Lung (tissue), 12 donors: ENCODE data around the gene ZNF526. TPM values are rescaled to one million over a fixed set of nuclear protein-coding genes. Genes with fewer than 3 reads are reported as not detected.

Experiments
- ATAC-seq: fragments of 200-7000 bp; cut with Tn5 transposase; one replicate; pipeline ENCODE4 v1.9.1; 2020; ENCODE audit warnings: moderate number of reproducible peaks; ENCODE audit not compliant: insufficient read depth, low FRiP score
- DNase-seq, 3 donors: peaks; one replicate each; pipeline ENCODE4 v3.0.0-alpha.2; 2013 to 2017
- H3K27ac ChIP-seq, 2 donors: one replicate each; pipeline ENCODE4 v1.5.1; 2013; ENCODE audit warnings: mild to moderate bottlenecking in 2 of 2, moderate library complexity in 2 of 2, control low read depth in 1 of 2, inconsistent platforms in 1 of 2, low read depth in 1 of 2, low read length in 1 of 2
- H3K27me3 ChIP-seq, 3 donors: one replicate each; pipeline ENCODE4 v1.5.1; 2013; ENCODE audit warnings: low read length in 2 of 3; ENCODE audit not compliant: control insufficient read depth in 3 of 3, insufficient read depth in 3 of 3
- H3K36me3 ChIP-seq, 4 donors: one replicate each; pipeline ENCODE4 v1.5.1; 2013; ENCODE audit warnings: low read length in 4 of 4, mild to moderate bottlenecking in 1 of 4, moderate library complexity in 1 of 4; ENCODE audit not compliant: control insufficient read depth in 4 of 4, insufficient read depth in 4 of 4
- H3K4me1 ChIP-seq, 5 donors: one replicate each; pipeline ENCODE4 v1.5.1; 2013; ENCODE audit warnings: low read length in 5 of 5, mild to moderate bottlenecking in 2 of 5, moderate library complexity in 1 of 5; ENCODE audit not compliant: control insufficient read depth in 5 of 5, insufficient read depth in 5 of 5
- H3K4me3 ChIP-seq: one replicate; pipeline ENCODE4 v1.5.1; 2013; ENCODE audit warnings: mild to moderate bottlenecking, control low read depth, moderate library complexity
- H3K9ac ChIP-seq, 2 donors: one replicate each; pipeline ENCODE4 v1.5.1; 2013; ENCODE audit warnings: low read length in 2 of 2, control low read depth in 1 of 2; ENCODE audit not compliant: insufficient read depth in 1 of 2
- H3K9me3 ChIP-seq, 4 donors: one replicate each; pipeline ENCODE4 v1.5.1; 2013; ENCODE audit warnings: low read length in 3 of 4, mild to moderate bottlenecking in 1 of 4, moderate library complexity in 1 of 4; ENCODE audit not compliant: control insufficient read depth in 4 of 4, insufficient read depth in 3 of 4
- CTCF ChIP-seq: IDR thresholded peaks from 2 replicates; pipeline ENCODE4 v1.5.1; 2012; ENCODE audit warnings: mild to moderate bottlenecking; ENCODE audit errors: control extremely low read depth, extremely low read depth
- WGBS, 2 donors: extraction: QIAGEN DNeasy Blood & Tissue Kit; methylation state at CpG; one replicate each; pipeline ENCODE4 v1.1.7; 2013; 5-methylcytosine and 5-hydroxymethylcytosine counted together
- polyA plus RNA-seq, 2 donors: library from polyadenylated mRNA; stranded (reverse); fragments of 200-250 nt; gene quantifications; one replicate each; pipeline ENCODE4 v1.2.1, GENCODE V29; 2013
- total RNA-seq, 2 donors: library from RNA; depleted of rRNA in 1 of 2; stranded (reverse); fragments of >200 nt in 1 of 2; gene quantifications; one replicate each; pipeline ENCODE4 v1.2.1, GENCODE V29; 2014 to 2021
- donor health status: control.
- donor health status: control.
- donor health status: Bipolar disorder and iron deficiency.
- donor health status: healthy.
- donor health status: DM: yes; HTN: yes; CAD: no.

ZNF526 gene
- total and polyA plus RNA-seq, 4 donors: 4.6 to 14.4 (median 5.4) TPM

GRCh38 chr19:42235181-42235580 is 15.1 kb downstream of the ZNF526 start:
- no peak for TF ChIP-seq CTCF
- Histone ChIP-seq H3K4me1 (peaks cover 0 to under 1% (median 0%) of the 10 kb centered on the region in 5 donors), H3K27ac (no peak overlapping the region), H3K36me3 (peaks cover 9 to 62% (median 48%) of the 10 kb centered on the region in 4 donors), H3K9ac (no peak overlapping the region), H3K27me3 (no peaks in the 10 kb centered on the region), H3K4me3 (no peak overlapping the region), H3K9me3 (no peaks in the 10 kb centered on the region)
- DNase-seq (no peak), ATAC-seq (no peak)
- WGBS, 2 donors: 88 to 90% methylated on average over 5 of the region's 5 CpGs

GRCh38 chr19:42239544-42240220 is 19.6 kb downstream of the ZNF526 start:
- 91 to 92% methylated on average over 10 of the region's 10 CpGs for WGBS, 2 donors

GRCh38 chr19:42241279-42241678 is 21.2 kb downstream of the ZNF526 start:
- Histone ChIP-seq H3K4me1 (peaks cover 0 to 29% (median 3%) of the 10 kb centered on the region in 5 donors), H3K27ac (no peak overlapping the region), H3K4me3 (peak overlapping the region; percentile 6), H3K9me3 (no peaks in the 10 kb centered on the region), H3K36me3 (peaks cover 0 to 25% (median 12%) of the 10 kb centered on the region in 4 donors), H3K9ac (peak overlapping the region; percentile 72 to 73), H3K27me3 (no peaks in the 10 kb centered on the region)
- no peak for DNase-seq
- no peak for TF ChIP-seq CTCF
- 97 to 98% methylated on average over 3 of the region's 3 CpGs for WGBS, 2 donors
- no peak for ATAC-seq

More at GRCh38 chr19:42239544-42240220, 19.6 kb downstream of the ZNF526 start:
- ATAC-seq: no peak
- Histone ChIP-seq H3K27me3 (no peaks in the 10 kb centered on the region), H3K36me3 (peaks cover 6 to 35% (median 25%) of the 10 kb centered on the region in 4 donors), H3K4me3 (no peak overlapping the region), H3K9ac (no peak overlapping the region), H3K4me1 (peaks cover 0 to 21% (median 0%) of the 10 kb centered on the region in 5 donors), H3K9me3 (no peaks in the 10 kb centered on the region), H3K27ac (no peak overlapping the region)
- DNase-seq: no peak
- TF ChIP-seq CTCF: no peak
